Smooth muscle cell (in vitro differentiated cells): ENCODE measurements around the gene NBAS. TPM values are rescaled to one million over a fixed set of nuclear protein-coding genes. Genes with fewer than 3 reads are reported as not detected.

Source experiments
- DNase-seq: peaks from one replicate; lab custom pipeline; 2025; ENCODE audit not compliant: unreplicated experiment; lab: John Stamatoyannopoulos, UW
- H2AFZ ChIP-seq: fragments of 200-600 bp; sonication (generic); 2 replicates; pipeline ENCODE4 v1.6.0; 2016; ENCODE audit warnings: antibody characterized with exemption, low read depth, mild to moderate bottlenecking
- H3F3A ChIP-seq: fragments of 200-600 bp; sonication (generic); 2 replicates; pipeline ENCODE4 v1.6.0; 2017; ENCODE audit warnings: antibody characterized with exemption, low read depth
- H3K27ac ChIP-seq: fragments of 200-600 bp; sonication (generic); 2 replicates; pipeline ENCODE4 v1.5.1; 2016; ENCODE audit warnings: low read depth, mild to moderate bottlenecking
- H3K27me3 ChIP-seq: fragments of 200-600 bp; sonication (generic); 2 replicates; pipeline ENCODE4 v1.6.1; 2016; ENCODE audit warnings: low read depth, mild to moderate bottlenecking
- H3K36me3 ChIP-seq: fragments of 200-600 bp; sonication (generic); 2 replicates; pipeline ENCODE4 v1.5.1; 2016; ENCODE audit warnings: low read depth
- H3K4me1 ChIP-seq: fragments of 200-600 bp; sonication (generic); 2 replicates; pipeline ENCODE4 v1.5.1; 2016; ENCODE audit warnings: low read depth
- H3K4me2 ChIP-seq: fragments of 200-600 bp; sonication (generic); 2 replicates; pipeline ENCODE4 v1.6.0; 2016; ENCODE audit warnings: mild to moderate bottlenecking
- H3K4me3 ChIP-seq: fragments of 200-600 bp; sonication (generic); 2 replicates; pipeline ENCODE4 v1.5.1; 2016; ENCODE audit warnings: mild to moderate bottlenecking
- H3K79me2 ChIP-seq: fragments of 200-600 bp; sonication (generic); 2 replicates; pipeline ENCODE4 v1.6.0; 2016; ENCODE audit warnings: low read depth, mild to moderate bottlenecking
- H3K9ac ChIP-seq: fragments of 200-600 bp; sonication (generic); 2 replicates; pipeline ENCODE4 v1.6.0; 2016; ENCODE audit warnings: low read depth
- H3K9me3 ChIP-seq: fragments of 200-600 bp; sonication (generic); replicated peaks from 2 replicates; pipeline ENCODE4 v1.5.1; 2016; ENCODE audit warnings: low read depth
- H4K20me1 ChIP-seq: fragments of 200-600 bp; sonication (generic); 2 replicates; pipeline ENCODE4 v1.6.0; 2016; ENCODE audit warnings: low read depth
- CTCF ChIP-seq: fragments of 200-600 bp; sonication (generic); IDR thresholded peaks from 2 replicates; pipeline ENCODE4 v1.5.1; 2017; ENCODE audit warnings: borderline replicate concordance, mild to moderate bottlenecking, antibody characterized with exemption; ENCODE audit not compliant: insufficient read depth, poor library complexity, severe bottlenecking
- WGBS: methylation state at CpG from one replicate; pipeline ENCODE4 v1.1.7; 2016; ENCODE audit warnings: low lambda C conversion rate; 5-methylcytosine and 5-hydroxymethylcytosine counted together
- polyA plus RNA-seq: library from polyadenylated mRNA; unstranded; fragments of >200 nt; fragmentation: Nextera tagmentation; extraction: Ambion mirVana; gene quantifications from 2 replicates; pipeline ENCODE4 v1.2.1, GENCODE V29; 2016
- total RNA-seq: library from RNA; depleted of rRNA; stranded (reverse); fragments of >200 nt; gene quantifications from 2 replicates; pipeline ENCODE4 v1.2.3, GENCODE V29; 2014

The NBAS gene
- total and polyA plus RNA-seq, 2 experiments from 2014 or later = 31.2 to 51.1 TPM

- Histone ChIP-seq H3K27me3 (peaks cover 6% of the 10 kb centered on the region), H3F3A (no peaks in the 10 kb centered on the region), H3K9ac (no peak overlapping the region), H2AFZ (no peak overlapping the region), H4K20me1 (no peaks in the 10 kb centered on the region), H3K79me2 (no peaks in the 10 kb centered on the region), H3K9me3 (no peaks in the 10 kb centered on the region), H3K27ac (no peak overlapping the region), H3K36me3 (no peaks in the 10 kb centered on the region), H3K4me2 (no peak overlapping the region), H3K4me1 (peaks cover 12% of the 10 kb centered on the region), H3K4me3 (no peak overlapping the region)
- no peak for TF ChIP-seq CTCF
- no peak for DNase-seq
- 95% methylated on average over 6 of the region's 6 CpGs for WGBS
Observed at GRCh38 chr2:15566912-15567311, 5.8 kb upstream of the NBAS start.

- Histone ChIP-seq H3K4me2 (no peak overlapping the region), H3K36me3 (no peaks in the 10 kb centered on the region), H3K9me3 (no peaks in the 10 kb centered on the region), H3F3A (peaks cover 4% of the 10 kb centered on the region), H3K9ac (no peak overlapping the region), H2AFZ (no peak overlapping the region), H3K27me3 (peaks cover 6% of the 10 kb centered on the region), H4K20me1 (no peaks in the 10 kb centered on the region), H3K4me3 (no peak overlapping the region), H3K4me1 (peaks cover 13% of the 10 kb centered on the region), H3K27ac (no peak overlapping the region), H3K79me2 (no peaks in the 10 kb centered on the region)
- WGBS = 45% methylated on average over 2 of the region's 2 CpGs
- no peak for TF ChIP-seq CTCF
- no peak for DNase-seq
Observed at GRCh38 chr2:15565994-15566671, 5.0 kb upstream of the NBAS start.

- Histone ChIP-seq H3K4me1 (peaks cover 13% of the 10 kb centered on the region), H3K27me3 (peaks cover 6% of the 10 kb centered on the region), H3K4me3 (no peak overlapping the region), H4K20me1 (no peaks in the 10 kb centered on the region), H3K9ac (no peak overlapping the region), H2AFZ (no peak overlapping the region), H3K27ac (no peak overlapping the region), H3K79me2 (peaks cover 7% of the 10 kb centered on the region), H3K36me3 (no peaks in the 10 kb centered on the region), H3K9me3 (no peaks in the 10 kb centered on the region), H3F3A (peaks cover 4% of the 10 kb centered on the region), H3K4me2 (no peak overlapping the region)
- DNase-seq = no peak
- 82% methylated on average over 3 of the region's 3 CpGs for WGBS
- TF ChIP-seq CTCF = no peak
Observed at GRCh38 chr2:15565392-15565791, 4.3 kb upstream of the NBAS start.
